IMR-90 (cell line): ENCODE measurements around the gene AGAP9.
"Not testable (repeated sequence)": the region's sequence is repeated elsewhere in the genome, so short reads cannot be mapped to it uniquely, and the experiment has no call there.

Experiments used
- BHLHE40 ChIP-seq: fragments of 150-350 bp; IDR thresholded peaks from 2 replicates; pipeline ENCODE4 v1.6.1; 2016; ENCODE audit warnings: mild to moderate bottlenecking, low read depth, low read length
- CEBPB ChIP-seq: IDR thresholded peaks from 2 replicates; pipeline ENCODE4 v1.6.1; 2012; ENCODE audit warnings: low read depth, low read length, improper control_type of control experiment
- CHD1 ChIP-seq: IDR thresholded peaks from 2 replicates; pipeline ENCODE4 v1.6.1; 2012; ENCODE audit warnings: low read depth, low read length, improper control_type of control experiment
- FOS ChIP-seq: fragments of 150-350 bp; IDR thresholded peaks from 2 replicates; pipeline ENCODE4 v1.6.1; 2016; ENCODE audit warnings: low read depth, low read length
- MAFK ChIP-seq: IDR thresholded peaks from 2 replicates; pipeline ENCODE4 v1.6.1; 2012; ENCODE audit warnings: low read depth, low read length, improper control_type of control experiment
- MAZ ChIP-seq: IDR thresholded peaks from 2 replicates; pipeline ENCODE4 v1.6.1; 2012; ENCODE audit warnings: low read depth, mild to moderate bottlenecking, low read length, improper control_type of control experiment, moderate library complexity, borderline replicate concordance
- POLR2A ChIP-seq: IDR thresholded peaks from 2 replicates; pipeline ENCODE4 v1.6.1; 2012; ENCODE audit warnings: mild to moderate bottlenecking, low read depth, low read length
- RAD21 ChIP-seq: IDR thresholded peaks from 2 replicates; pipeline ENCODE4 v1.6.1; 2012; ENCODE audit warnings: low read length, improper control_type of control experiment
- RCOR1 ChIP-seq: IDR thresholded peaks from 2 replicates; pipeline ENCODE4 v1.6.1; 2012; ENCODE audit warnings: mild to moderate bottlenecking, low read length, improper control_type of control experiment; ENCODE audit not compliant: insufficient replicate concordance
- RFX5 ChIP-seq: IDR thresholded peaks from 2 replicates; pipeline ENCODE4 v1.8.0; 2012; ENCODE audit warnings: low read depth, mild to moderate bottlenecking, low read length, moderate library complexity
- SMC3 ChIP-seq: fragments of 150-350 bp; IDR thresholded peaks from 2 replicates; pipeline ENCODE4 v1.6.1; 2016; ENCODE audit warnings: low read depth, mild to moderate bottlenecking, antibody characterized with exemption, low read length, moderate library complexity
- TF ChIP-seq, protein P1 (sequence below): conservative IDR thresholded peaks from 2 replicates; pipeline ENCODE4 v1.5.1; 2012; ENCODE audit warnings: mild to moderate bottlenecking, low read depth, low read length, improper control_type of control experiment

DNA sequence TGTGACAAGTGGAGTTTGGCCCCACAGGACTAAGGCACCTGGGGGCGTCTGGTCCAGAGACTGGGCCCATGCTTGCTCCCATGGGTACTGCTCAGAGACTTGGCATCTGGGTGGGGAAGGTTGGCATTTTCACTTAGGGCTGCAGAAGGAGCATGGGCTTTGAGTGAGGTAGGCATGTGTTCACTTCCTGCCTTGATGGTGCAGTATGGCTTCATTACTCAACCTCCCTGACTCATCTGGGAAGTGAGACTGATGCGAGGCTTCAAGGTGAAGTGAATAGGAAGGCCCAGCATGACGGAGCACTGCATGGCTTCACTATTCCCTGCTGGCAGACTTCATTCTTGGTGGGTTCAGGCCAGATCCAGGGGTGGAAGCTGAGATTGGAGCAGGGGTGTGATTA lies 50.8 kb downstream of the AGAP9 start:
- TF ChIP-seq MAFK, RFX5, BHLHE40, RCOR1, CHD1, CEBPB, POLR2A, FOS, SMC3, RAD21, MAZ: not testable (repeated sequence)
- TF ChIP-seq, protein P1, sequence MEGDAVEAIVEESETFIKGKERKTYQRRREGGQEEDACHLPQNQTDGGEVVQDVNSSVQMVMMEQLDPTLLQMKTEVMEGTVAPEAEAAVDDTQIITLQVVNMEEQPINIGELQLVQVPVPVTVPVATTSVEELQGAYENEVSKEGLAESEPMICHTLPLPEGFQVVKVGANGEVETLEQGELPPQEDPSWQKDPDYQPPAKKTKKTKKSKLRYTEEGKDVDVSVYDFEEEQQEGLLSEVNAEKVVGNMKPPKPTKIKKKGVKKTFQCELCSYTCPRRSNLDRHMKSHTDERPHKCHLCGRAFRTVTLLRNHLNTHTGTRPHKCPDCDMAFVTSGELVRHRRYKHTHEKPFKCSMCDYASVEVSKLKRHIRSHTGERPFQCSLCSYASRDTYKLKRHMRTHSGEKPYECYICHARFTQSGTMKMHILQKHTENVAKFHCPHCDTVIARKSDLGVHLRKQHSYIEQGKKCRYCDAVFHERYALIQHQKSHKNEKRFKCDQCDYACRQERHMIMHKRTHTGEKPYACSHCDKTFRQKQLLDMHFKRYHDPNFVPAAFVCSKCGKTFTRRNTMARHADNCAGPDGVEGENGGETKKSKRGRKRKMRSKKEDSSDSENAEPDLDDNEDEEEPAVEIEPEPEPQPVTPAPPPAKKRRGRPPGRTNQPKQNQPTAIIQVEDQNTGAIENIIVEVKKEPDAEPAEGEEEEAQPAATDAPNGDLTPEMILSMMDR = not testable (repeated sequence)
